Osteocyte (in vitro differentiated cells): Measurements from ENCODE around the gene ENKUR. TPM values are rescaled to one million over a fixed set of nuclear protein-coding genes. Genes with fewer than 3 reads are reported as not detected.
A peak's percentile ranks its signal among the peaks of the same experiment; 100 is the strongest.
"Not testable (repeated sequence)": the region's sequence is repeated elsewhere in the genome, so short reads cannot be mapped to it uniquely, and the experiment has no call there.

ENCODE experiments used
- DNase-seq: peaks from one replicate; pipeline ENCODE4 v3.0.0; 2021; ENCODE audit warnings: mixed read lengths; ENCODE audit not compliant: unreplicated experiment; ENCODE audit errors: extremely low spot score
- H3K27ac Mint-ChIP-seq: one replicate; pipeline ENCODE4 v1.8.0; 2021; ENCODE audit warnings: mild to moderate bottlenecking, mixed read lengths; ENCODE audit not compliant: unreplicated experiment
- H3K27me3 Mint-ChIP-seq: one replicate; pipeline ENCODE4 v1.8.0; 2021; ENCODE audit warnings: mixed read lengths; ENCODE audit not compliant: unreplicated experiment
- H3K36me3 Mint-ChIP-seq: one replicate; pipeline ENCODE4 v1.8.0; 2021; ENCODE audit warnings: mixed read lengths; ENCODE audit not compliant: unreplicated experiment
- H3K4me1 Mint-ChIP-seq: one replicate; pipeline ENCODE4 v1.8.0; 2021; ENCODE audit warnings: mixed read lengths; ENCODE audit not compliant: unreplicated experiment
- H3K4me3 Mint-ChIP-seq: one replicate; pipeline ENCODE4 v1.8.0; 2021; ENCODE audit warnings: mild to moderate bottlenecking, moderate library complexity, mixed read lengths; ENCODE audit not compliant: unreplicated experiment
- H3K9me3 Mint-ChIP-seq: one replicate; pipeline ENCODE4 v1.8.0; 2021; ENCODE audit warnings: mixed read lengths; ENCODE audit not compliant: unreplicated experiment
- total RNA-seq: library from RNA; stranded (reverse); gene quantifications from 2 replicates; pipeline ENCODE4 v1.2.1, GENCODE V29; 2021
- TF ChIP-seq, protein P1 (sequence below): fragments of 200-600 bp; sonication (generic); IDR thresholded peaks from 2 replicates; pipeline ENCODE4 v1.5.0; 2021; ENCODE audit warnings: antibody characterized with exemption, mild to moderate bottlenecking, moderate library complexity

Gene ENKUR
- total RNA-seq, 1 donor from 2014 or later: 0.62 TPM

DNA sequence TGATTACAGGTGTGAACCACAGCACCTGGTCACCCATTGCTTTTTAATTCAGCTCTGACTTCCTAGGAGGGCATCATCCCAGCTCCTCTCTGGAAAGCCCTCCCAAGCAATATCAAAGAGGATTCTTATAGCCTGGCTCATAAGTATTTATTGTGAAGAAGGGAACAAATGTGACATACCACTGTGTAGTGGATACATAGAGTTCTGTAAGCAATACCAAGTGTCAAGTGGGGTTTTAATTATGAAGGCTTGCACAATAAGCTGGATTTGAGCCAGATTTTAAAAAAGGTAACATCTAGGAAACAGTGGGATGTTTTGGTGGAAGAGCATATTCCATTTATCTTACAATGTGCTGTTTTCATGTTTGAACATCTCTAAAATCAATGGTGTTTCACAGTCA is 44.6 kb downstream of the ENKUR start:
- DNase-seq: no peak
- Mint-ChIP-seq H3K9me3 (no peaks in the 10 kb centered on the region), H3K27me3 (no peaks in the 10 kb centered on the region), H3K36me3 (no peaks in the 10 kb centered on the region), H3K4me3 (no peak overlapping the region), H3K4me1 (peaks cover 26% of the 10 kb centered on the region), H3K27ac (no peak overlapping the region)
- TF ChIP-seq, protein P1, sequence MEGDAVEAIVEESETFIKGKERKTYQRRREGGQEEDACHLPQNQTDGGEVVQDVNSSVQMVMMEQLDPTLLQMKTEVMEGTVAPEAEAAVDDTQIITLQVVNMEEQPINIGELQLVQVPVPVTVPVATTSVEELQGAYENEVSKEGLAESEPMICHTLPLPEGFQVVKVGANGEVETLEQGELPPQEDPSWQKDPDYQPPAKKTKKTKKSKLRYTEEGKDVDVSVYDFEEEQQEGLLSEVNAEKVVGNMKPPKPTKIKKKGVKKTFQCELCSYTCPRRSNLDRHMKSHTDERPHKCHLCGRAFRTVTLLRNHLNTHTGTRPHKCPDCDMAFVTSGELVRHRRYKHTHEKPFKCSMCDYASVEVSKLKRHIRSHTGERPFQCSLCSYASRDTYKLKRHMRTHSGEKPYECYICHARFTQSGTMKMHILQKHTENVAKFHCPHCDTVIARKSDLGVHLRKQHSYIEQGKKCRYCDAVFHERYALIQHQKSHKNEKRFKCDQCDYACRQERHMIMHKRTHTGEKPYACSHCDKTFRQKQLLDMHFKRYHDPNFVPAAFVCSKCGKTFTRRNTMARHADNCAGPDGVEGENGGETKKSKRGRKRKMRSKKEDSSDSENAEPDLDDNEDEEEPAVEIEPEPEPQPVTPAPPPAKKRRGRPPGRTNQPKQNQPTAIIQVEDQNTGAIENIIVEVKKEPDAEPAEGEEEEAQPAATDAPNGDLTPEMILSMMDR: no peak

DNA sequence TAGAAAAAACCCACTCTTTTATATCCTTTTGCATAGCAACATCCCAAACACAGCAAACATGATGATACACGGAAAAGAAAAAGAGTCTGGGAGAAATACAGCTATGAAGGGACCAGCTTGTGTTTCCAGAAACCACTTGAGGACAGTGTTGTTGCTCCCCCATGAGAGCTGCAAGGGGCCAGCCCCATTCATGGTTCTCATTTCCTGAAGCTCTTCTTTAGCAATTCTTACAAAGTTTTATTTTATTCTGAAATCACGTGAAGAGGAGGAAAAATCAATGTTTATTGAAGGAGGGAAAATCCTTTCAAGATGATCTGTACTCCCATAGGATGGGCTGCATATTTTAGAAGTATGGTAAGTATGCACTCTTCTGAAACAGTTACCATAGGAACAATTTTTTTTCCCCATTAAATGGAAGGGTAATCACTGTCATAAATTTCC is 46.1 kb downstream of the ENKUR start:
- no peak for DNase-seq
- Mint-ChIP-seq H3K4me3 (no peak overlapping the region), H3K4me1 (peaks cover 19% of the 10 kb centered on the region), H3K9me3 (no peaks in the 10 kb centered on the region), H3K36me3 (no peaks in the 10 kb centered on the region), H3K27ac (peak overlapping the region; percentile 70), H3K27me3 (no peaks in the 10 kb centered on the region)
- TF ChIP-seq, protein P1: peak; percentile 25

DNA sequence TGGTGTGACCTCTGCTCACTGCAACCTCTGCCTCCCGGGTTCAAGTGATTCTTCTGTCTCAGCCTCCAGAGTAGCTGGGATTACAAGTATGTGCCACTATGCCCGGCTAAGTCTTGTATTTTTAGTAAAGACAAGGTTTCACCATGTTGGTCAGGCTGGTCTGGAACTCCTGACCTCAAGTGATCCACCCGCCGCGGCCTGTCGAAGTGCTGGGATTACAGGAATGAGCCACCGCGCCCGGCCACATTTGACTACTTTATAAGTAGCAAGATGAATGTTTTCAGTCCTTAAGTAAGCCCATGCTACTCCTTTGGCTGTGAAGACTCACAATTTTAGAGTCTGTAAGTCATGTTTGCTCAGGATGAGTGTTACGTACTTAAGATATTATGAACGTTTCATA is 47.0 kb downstream of the ENKUR start:
- not testable (repeated sequence) for H3K4me3 Mint-ChIP-seq

DNA sequence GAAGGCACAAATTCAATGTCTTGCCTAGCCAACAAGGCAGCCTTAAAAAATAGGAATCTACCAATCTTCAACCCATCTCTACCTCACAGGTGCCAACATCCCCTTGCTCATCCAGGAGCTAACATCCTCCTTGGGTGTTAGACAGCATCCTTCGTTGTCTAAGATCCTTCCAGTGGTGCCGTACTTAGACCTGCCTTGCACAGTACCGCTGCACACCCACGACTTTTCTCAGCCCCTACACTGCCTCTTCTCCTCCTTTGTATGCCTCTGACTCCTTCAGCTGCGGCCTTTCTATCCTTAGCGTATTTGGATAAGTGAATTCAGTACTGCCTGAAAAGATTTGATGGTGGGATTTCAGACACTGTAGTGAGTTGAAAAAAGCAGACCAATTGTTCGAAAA is 47.6 kb downstream of the ENKUR start:
- Mint-ChIP-seq H3K36me3 (no peaks in the 10 kb centered on the region), H3K27me3 (no peaks in the 10 kb centered on the region), H3K4me3 (no peak overlapping the region), H3K4me1 (peaks cover 17% of the 10 kb centered on the region), H3K9me3 (no peaks in the 10 kb centered on the region), H3K27ac (no peak overlapping the region)
- no peak for DNase-seq
- TF ChIP-seq, protein P1: no peak

More for the DNA sequence above, 47.0 kb downstream of the ENKUR start:
- Mint-ChIP-seq H3K27ac (peak overlapping the region; percentile 70), H3K4me1 (peaks cover 17% of the 10 kb centered on the region)
- not testable (repeated sequence) for H3K9me3 Mint-ChIP-seq, DNase-seq, H3K36me3 Mint-ChIP-seq, H3K27me3 Mint-ChIP-seq

DNA sequence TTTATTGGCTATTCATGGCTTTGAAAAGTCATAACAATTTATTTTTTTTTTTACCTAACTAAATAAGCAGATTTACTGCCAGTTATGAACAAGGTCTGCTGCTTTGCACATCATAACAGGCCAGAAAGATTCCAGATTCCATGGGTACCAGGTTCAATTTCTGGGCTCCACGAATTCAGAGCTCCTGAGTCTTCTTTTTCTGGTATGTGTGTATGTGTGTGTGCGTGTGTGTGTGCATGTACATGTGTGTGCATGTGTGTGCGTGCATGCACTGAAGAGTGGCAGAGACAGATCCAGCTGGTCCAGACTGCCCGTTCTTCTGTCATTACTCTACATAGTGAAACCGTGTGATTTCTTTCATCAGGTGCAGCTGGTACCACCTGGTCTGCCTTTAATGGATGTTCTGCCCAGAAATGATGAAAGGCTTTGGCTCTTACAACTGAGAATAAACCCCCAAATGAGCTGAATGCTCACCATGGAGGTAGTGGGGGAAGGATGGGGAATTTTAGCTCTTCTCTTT is 48.9 kb downstream of the ENKUR start:
- peaks cover 13% of the 10 kb centered on the region for H3K4me1 Mint-ChIP-seq
- H3K9me3 Mint-ChIP-seq: no peaks in the 10 kb centered on the region
- no peak for DNase-seq
- no peak overlapping the region for H3K27ac Mint-ChIP-seq
- TF ChIP-seq, protein P1: no peak
- H3K4me3 Mint-ChIP-seq: no peak overlapping the region
- H3K36me3 Mint-ChIP-seq: no peaks in the 10 kb centered on the region
- no peaks in the 10 kb centered on the region for H3K27me3 Mint-ChIP-seq

DNA sequence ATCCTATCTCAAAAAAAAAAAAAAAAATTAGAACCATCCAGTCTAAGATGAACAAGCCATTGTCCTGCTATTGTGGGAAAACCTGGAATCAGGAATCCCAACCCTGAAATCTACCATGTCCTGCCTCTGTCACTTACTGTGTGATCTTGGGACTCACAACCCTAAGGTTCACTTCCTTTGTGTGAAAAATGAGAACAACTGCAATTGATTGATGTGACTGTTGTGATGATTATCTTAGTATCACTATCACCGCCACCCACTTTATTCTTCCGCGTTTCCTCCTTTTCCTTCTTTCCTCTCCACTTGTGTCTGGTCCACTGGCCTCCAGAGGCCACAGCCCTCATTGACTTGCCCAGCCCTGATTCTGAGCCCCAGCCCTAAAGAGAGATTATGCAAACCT is 50.9 kb downstream of the ENKUR start:
- Mint-ChIP-seq H3K4me1 (peaks cover 10% of the 10 kb centered on the region), H3K36me3 (no peaks in the 10 kb centered on the region), H3K9me3 (no peaks in the 10 kb centered on the region), H3K27ac (no peak overlapping the region), H3K4me3 (no peak overlapping the region), H3K27me3 (no peaks in the 10 kb centered on the region)
- no peak for DNase-seq
- TF ChIP-seq, protein P1: no peak
